Activated CD4-positive, alpha-beta T cell treated with anti-CD3 and anti-CD28 coated beads for 48 hours (primary cell): ENCODE results near the gene POLR1B.
A peak's percentile ranks its signal among the peaks of the same experiment; 100 is the strongest.
"Not testable (repeated sequence)": the region's sequence is repeated elsewhere in the genome, so short reads cannot be mapped to it uniquely, and the experiment has no call there.

ENCODE experiments used
- DNase-seq: peaks from one replicate; pipeline ENCODE4 v3.0.0-alpha.2; 2020

The POLR1B gene

DNA sequence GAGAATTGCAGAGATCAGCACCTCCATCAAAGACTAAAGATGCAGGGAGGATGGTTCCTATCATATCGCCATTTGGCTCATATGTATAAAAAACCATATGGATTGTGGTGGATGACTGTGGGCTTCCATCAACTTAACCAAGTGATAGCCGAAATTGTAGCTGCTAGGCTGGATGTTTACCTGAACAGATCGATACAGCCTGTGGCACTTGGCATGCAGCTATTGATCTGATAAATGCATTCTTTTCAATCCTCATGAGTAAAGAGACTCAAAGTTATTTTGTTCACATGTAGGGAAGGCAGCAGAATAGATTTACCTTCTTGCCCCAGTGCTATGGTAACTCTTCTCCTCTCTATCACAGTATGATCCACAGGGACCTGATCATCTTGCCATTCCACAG, 60.7 kb downstream of the POLR1B start:
- no peak for DNase-seq

DNA sequence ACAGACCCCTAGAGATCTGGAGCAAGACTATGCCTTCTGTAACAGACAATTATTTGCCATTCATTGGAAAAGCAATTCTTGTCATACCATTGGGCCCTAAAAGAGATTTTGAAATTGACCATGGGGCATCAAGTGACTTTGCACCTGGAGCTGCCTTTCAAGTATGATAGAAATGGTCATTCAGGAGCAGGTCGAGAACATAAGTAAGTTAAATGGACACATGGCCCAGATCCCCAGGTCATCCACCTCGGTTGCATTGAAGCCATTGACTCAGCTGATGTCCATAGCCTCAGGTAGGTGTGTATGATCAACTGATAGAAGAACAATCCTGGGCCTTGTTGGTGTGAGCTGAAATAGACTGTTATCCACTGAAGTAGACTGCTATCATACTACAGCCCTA, 61.5 kb downstream of the POLR1B start:
- DNase-seq: no peak

DNA sequence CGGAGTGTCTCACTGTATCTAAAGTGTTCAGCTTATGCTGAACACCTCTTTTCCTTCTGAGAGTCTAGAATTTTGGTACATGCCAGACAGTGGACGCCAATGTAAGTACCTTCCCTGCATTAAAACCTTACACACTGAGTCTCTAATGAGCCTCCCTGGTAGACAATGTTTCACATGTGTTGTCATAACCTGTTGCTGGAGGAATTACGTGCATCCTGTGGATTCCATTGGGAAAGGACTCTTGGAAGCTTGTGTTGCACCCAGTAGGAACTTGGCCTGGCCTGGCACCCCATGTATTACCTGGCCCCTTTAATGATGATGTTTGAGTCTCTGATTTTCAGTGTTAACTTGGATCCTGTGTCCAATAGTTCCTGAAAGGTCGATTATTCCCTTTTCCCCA, 62.7 kb downstream of the POLR1B start:
- no peak for DNase-seq

DNA sequence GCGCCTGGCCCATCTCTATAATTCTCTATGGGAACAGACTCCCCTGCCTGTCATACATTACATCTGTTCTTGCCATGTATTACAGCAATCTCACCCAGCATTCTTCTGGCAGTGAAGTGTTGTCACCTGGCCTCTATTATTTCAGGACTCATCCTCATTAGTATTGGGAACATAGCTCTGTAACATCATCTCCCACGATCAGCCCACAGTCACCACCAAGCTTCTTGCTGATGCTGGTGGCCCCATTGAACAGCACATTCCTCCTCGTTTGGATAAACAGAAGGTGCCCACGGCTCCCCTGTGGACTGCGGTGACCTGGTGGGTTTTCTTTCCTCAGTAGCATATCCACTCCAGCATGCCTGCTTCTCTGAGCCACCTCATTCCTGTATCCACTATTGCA, 63.7 kb downstream of the POLR1B start:
- no peak for DNase-seq

DNA sequence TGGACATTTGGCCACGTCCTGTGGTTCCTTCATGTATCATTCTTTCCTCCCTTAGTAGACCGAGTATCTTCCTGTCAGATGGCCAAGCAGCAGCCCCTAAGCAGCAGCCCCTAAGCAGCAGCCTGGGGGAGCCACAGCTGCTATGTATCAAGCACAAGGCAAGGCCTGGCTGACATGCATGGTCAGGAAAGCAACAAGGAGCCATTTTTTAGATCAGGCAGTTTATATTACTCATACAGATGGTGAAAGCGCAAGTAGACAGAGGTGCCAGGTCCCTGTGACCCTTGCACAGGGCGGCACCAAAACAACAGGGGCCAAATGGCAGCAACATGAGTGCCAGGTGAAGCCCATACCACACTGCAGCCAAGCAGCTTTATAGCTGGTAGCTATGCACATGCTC, 64.3 kb downstream of the POLR1B start:
- DNase-seq: no peak

DNA sequence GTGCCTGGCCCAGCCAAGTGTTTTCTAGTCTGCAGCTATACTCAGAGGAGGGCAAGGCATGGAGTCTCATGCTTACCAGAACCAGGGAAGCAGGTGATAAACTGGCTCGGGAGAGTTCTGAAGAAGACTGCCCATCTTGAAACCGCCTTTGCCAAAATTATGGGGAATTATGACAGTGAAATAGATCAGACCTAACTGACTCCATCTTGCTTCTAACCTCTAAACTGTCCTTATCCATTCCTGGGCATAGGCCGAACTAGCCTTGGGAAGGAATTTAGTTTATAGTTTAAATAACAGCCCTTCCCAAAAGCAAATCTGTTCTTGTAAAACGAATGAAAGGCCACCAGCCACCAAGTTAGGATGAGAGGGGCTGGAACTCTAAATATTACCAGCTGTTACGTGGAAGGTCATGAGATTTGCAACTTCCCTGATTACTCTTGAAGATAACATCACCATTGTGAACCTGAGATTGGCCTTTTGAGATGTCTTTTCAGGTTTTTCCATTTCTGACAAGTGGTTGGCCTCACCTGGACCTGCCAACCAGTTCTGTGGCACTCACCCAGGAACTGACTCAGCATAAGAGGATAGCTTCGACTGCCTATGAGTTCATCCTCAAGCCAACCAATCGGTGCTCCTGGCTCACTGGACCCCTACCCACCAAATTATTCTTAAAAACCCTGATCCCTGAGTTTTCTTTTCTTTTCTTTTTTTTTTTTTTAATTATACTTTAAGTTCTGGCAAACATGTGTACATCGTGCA, 65.6 kb downstream of the POLR1B start:
- DNase-seq: no peak

DNA sequence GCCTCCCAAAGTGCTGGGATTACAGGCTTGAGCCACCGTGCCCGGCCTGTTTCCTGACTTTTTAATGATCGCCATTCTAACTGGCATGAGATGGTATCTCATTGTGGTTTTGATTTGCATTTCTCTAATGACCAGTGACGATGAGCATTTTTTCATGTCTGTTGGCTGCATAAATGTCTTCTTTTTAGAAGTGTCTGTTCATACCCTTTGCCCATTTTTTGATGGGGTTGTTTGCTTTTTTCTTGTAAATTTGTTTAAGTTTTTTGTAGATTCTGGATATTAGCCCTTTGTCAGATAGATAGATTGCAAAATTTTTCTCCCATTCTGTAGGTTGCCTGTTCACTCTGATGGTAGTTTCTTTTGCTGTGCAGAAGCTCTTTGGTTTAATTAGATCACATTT, 67.1 kb downstream of the POLR1B start:
- DNase-seq: not testable (repeated sequence)

DNA sequence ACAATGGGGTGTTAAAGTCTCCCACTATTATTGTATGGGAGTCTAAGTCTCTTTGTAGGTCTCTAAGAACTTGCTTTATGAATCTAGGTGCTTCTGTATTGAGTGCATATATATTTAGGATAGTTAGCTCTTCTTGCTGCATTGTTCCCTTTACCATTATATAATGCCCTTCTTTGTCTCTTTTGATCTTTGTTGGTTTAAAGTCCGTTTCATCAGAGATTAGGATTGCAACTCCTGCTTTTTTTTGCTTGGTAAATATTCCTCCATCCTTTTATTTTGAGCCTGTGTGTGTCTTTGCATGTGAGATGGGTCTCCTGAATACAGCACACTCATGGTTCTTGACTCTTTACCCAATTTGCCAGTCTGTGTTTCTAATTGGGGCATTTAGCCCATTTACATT, 70.0 kb downstream of the POLR1B start:
- DNase-seq: not testable (repeated sequence)

DNA sequence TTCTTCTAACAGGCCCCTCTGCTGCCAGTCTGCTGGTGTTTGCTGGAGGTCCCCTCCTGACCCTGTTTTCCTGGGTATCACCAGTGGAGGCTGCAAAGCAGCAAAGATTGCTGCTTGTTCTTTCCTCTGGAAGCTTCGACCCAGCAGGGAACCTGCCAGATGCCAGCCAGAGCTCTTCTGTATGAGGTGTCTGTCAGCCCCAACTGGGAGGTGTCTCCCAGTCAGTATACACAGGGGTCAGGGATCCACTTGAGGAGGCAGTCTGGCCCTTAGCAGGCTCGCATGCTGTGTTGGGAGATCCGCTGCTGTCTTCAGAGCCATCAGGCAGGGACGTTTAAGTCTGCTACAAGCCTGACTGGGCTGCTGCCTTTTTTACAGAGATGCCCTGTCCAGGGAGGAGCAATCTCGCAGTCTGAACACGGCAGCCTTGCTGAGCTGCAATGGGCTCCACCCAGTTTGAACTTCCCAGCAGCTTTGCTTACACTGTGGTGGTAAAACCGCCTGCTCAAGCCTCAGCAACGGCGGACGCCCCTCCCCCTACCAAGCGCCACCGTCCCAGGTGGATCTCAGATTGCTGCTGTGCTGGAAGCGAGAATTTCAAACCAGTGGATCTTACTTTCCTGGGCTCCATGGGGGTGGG, 72.1 kb downstream of the POLR1B start:
- no peak for DNase-seq

DNA sequence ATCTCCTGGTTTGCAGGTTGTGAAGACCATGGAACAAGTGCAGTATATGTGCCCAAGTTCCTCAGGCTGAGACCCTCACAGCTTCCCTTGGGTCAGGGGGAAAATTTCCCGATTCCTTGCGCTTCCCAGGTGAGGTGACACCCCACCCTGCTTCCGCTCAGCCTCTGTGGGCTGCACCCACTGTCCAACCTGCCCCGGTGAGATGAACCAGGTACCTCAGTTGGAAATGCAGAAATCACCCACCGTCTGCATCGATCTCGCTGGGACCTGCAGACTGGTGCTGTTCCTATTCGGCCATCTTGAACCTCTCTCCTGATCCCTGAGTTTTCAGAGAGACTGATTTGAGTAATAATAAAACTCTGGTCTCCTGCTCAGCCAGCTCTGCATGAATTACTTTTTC, 72.8 kb downstream of the POLR1B start:
- DNase-seq: no peak

DNA sequence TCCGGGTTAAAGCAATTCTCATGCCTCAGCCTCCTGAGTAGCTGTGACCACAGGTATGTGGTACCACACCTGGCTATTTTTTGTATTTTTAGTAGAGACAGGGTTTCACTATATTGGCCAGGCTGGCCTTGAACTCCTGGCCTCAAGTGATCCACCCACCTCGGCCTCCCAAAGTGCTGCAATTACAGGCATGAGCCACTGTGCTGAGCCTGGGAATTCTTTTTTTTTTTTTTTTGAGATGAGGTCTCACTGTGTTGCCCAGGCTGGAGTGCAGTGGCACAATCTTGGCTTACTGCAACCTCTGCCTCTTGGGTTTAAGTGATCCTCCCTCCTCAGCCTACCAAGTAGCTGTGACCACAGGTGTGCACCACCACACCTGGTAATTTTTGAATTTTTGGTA, 73.5 kb downstream of the POLR1B start:
- DNase-seq: not testable (repeated sequence)

DNA sequence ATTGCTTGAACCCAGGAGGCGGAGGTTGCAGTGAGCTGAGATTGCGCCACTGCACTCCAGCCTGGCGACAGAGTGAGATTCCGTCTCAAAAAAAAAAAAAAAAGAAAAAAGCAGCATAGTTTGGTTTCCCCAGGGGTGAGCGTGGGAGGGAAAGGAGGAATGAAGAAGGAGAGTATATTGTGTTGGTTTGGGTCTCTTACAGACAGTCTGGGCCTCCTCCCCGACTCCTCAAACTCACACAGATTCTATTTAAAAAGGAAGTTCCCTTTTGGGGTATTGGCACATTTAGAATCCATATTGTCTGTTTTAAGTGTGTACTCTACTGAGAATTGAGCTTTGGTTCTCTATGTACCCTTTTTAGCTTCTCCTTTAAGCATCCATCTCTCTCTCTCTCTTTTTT, 76.1 kb downstream of the POLR1B start:
- no peak for DNase-seq

DNA sequence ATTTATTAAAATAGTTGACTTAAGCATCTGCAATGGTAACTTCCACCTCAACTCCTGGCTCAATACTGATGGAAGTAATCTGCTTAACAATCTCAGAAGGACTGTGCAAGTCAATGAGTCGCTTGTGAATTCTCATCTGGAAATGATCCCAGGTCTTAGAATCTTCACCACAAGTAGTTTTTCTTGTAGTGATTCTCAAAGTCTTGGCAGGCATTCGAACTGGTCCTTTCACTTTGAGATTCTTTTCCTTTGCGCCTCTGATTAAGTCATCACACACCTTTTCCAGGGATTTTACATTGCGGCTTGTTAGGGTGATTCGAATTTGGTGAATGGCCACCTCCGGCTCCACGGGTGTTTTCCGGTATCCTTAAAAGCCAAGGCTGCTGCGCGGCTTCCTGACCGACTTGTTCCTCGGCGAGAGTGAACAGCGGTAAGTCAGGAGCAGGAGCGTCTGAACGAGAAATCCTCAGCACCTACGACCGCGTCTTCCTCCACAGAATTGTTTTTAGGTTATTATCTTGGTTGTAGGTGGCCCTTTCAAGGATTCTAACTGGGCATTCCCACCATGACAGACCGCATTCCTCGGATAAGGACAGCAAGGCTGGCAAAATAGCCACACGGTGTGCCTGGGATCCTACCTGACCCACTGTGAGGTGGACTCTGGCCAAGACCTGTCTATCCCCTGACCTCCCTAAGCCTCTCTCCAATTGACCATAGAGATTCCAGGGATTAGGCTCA, 79.7 kb downstream of the POLR1B start:
- DNase-seq: no peak

DNA sequence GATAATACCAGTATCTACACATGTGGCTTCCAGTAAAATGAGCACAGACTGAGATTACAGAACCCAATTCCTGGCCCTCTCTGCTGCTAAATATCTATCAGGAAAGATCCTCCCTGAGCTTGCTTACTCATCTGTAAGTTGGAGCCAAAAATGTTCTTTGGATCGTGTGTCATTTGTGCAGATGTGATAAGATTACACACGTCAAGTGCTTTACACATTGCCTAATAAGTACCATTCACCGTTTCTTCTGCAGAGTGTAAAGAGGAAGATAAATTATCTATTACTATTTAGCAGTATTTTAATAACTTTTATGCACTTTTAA, 80.2 kb downstream of the POLR1B start:
- DNase-seq: no peak

DNA sequence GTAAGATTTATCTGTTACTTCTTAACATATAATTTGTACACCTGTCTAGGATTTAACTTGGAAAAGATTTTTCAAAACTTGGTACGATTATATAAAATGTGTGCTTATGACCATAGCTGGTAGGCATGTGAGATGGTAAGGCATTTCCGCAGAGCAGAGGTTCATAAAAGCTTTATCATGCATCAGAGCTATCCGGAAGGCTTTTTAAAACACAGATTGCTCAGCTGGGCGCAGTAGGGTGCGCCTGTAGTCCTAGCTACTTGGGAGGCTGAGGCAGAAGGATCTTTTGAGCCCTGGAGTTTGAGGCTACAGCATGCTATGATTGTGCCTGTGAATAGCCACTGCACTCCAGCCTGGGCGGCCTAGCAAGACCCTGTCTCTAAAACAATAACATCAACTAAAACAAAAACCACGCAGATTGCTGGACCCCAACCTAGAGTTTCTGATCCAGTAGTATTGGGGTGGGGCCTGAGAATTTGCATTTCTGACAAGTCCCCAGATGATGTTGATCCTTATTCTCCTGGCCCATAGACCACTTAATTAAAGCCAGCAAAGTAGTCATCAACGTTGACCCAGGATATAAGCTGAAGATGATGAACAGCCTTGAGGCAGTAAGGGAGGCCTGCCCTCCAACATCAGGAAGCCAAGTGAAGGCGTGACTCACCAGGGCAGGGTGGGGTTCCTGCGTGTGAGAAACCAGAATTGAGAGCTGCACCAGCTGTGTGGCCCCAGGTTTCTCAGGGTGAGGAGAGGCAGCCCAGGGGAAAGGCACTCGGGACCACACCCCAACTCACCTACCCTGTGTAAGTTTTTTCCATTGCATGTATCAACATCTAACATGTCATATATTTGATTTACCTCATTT, 81.9 kb downstream of the POLR1B start:
- peak; percentile 81 for DNase-seq

DNA sequence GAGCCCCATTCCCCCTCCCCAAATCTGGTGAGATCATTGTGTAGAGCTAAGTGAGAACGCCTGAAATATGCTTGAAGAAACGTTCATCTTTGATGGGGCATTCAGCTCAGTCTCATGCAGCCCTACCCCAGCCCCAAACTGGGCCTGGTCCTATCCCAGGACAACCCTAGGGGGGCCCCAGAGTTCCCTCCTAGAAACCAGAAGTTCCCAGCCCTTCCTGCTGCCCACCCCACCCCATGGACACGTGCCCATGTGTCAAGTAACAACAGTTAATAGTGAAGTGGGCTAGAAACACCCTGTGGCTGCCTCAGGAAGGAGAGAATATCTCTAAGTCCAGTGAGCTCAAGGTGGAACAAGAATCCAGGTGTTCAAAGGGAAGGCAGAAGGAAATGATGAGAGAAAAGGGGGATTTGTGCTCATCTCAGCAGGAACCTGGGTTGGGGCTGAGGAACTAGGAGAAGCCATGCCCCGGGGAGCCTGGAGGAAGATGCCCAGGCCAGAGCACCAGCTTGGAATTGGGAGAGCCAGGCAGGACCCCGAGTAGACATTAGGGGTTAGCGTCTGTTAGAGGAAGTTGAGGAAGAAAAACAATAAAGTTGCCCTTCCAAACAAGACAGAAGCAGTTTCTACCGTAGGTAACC, 83.3 kb downstream of the POLR1B start:
- no peak for DNase-seq

DNA sequence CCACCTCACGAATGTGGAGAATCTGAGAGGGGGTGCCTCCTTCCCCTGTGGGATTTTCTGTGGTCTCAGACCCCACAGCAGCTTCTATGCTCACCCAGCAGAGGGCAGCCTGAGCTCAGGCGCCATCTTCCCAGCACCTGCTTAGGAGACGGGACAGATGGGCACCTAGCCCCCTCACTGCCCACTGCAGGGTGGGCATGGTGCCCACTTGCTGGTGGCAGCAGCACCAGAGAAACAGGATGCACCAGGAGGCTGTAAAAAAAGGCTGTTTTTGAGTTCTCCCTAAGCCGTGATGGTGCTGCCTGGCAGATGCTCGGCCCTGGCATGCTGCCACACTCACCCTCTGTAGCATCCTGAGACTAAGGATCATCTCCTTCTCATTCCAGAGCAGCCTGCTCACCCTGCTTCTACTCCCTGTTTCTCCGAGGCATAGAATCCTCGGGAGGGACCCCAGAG, 84.4 kb downstream of the POLR1B start:
- peak; percentile 71 for DNase-seq
